Superior temporal gyrus (tissue), 1 donor: ENCODE data around the gene STX7.

Source experiments
- DNase-seq: peaks from one replicate; pipeline ENCODE4 v3.0.0-alpha.2; 2016; ENCODE audit errors: extremely low spot score

Gene STX7

GRCh38 chr6:132414322-132414721 is 98.6 kb downstream of the STX7 start:
- no peak for DNase-seq

DNA sequence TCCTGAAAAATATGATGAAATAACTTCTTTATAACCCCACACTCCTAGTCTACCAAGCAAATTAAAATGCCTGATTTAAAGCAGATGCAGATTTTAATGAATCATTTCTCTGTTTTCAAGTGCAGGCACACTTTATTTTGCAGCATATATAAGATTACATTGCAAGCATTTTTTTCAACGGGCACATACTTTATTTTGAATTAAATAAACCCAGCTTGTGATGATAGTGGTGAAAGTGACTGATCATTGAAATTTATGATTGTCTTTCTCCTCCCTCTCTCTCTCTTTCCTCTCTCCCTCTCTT is 99.5 kb downstream of the STX7 start:
- DNase-seq = no peak

DNA sequence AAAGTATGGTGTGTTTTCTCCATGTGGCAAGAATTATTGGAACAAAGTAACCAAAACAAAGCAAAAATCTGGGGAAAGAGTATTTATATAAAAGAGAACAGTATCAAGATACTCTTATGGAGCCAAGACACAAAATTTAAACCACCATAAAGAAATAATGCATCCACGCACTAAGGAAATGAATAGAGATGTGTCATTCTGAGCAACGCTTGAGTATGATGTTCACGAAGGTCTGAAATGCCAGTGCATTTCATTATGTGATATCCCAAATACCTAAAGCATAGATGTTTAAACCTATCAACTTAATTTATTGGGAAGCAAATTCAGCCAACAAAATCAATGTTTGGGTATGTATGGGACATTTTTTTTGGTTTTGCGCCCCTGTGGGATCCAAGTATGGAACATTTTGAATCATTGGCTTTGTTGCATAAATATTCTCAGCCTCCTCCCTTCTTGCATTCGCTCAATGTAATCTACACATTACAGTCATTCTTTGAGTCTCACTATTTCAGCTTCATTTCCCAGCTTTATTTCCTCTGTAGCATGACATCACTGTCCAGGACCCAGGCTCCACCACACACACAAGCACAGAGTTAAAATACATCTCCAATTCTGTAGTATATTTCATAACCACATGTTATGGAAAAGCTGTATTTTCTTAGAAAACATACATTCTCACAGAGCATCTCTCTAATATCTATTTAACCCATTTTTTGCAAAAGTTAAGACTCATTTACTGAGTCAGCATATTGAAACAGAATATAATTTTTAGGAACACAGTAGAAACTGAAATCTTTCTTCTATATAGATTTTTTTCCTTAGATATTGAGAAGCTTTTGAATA is 100.0 kb downstream of the STX7 start:
- no peak for DNase-seq

DNA sequence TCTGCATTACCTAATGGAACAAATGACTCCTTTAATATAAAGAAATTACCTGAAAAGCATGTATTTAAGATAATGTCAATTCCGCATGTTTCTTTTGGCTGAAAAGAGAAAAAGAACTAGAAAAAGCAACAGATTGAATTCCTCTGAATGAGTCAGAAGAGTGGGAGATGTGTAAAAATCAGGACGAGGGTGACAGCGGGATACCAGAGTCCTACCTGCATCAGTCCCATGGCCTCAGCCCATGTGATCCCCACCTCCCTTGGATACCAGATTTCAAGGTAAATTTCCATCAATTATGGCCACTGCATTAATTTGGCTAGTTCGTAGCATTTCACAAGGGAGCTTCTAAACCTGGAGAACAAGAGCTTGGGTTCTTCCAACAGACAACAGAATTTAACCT is 101.6 kb downstream of the STX7 start:
- DNase-seq = peak; percentile 22

DNA sequence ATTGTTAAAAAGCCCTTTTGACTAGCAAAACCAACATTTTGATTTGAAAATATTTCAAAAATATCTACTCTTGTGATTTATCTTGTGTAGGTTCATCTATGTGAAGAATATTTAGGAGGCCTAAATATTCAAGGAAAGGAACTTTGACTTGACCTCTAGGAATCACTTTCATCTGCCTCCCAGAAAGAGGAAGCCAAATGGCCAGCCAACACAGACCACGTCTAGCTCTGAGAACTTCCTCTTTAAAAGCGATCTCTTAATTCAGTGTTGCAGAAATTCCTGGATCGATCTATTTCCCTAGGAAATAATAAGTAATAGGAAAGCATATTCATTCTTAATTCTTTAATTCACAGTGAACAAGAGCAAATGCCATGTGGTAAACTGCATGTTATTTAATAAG is 102.1 kb downstream of the STX7 start:
- DNase-seq = no peak

GRCh38 chr6:132405143-132405915 is 107.6 kb downstream of the STX7 start:
- no peak for DNase-seq

- peak; percentile 35 for DNase-seq
Observed at GRCh38 chr6:132404736-132405135, 108.2 kb downstream of the STX7 start.

- no peak for DNase-seq
Observed at GRCh38 chr6:132404330-132404729, 108.6 kb downstream of the STX7 start.

GRCh38 chr6:132401618-132402285 is 111.2 kb downstream of the STX7 start:
- no peak for DNase-seq

DNA sequence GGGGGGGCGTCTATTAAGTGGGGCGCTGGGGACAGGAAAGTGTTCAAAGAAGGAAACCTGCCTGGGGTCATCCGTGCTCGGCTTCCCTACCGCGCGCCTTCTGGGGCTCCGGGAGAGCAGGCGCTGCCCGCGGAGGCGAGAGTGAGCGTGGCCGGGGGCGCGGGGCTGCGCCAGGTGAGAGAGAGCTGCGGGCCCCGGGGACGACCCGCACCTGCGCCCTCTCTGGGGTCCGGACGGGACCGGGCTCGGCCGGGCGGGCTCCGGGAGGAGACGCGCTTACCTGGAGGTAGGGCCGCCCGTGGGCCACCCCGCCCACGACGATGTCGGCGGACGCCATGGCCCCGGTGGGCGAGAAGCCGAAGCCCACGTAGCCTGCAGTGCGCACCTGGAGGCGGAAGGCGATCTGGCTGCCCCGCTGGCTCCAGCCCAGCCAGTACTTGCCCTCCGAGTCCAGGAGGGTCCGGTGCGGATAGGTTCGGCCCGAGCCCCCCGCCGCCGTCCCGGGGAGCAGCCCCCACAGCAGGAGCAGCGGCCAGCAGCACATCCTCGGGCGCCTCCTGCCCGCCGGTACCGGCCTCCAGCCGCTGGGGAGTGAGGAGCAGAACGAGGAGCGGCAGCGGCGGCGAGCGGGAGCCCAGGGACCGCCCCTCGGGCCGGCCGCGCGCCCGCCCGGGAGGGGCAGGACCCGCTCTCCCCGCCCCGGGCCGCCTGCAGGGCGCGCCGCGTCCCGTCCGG is 111.9 kb downstream of the STX7 start, which contains the start of gene MOXD1:
MOXD1 (minus strand) TSS at position 593 of the 735 bp plus-strand sequence; CDS start at position 544, 49 bp downstream.
- no peak for DNase-seq

- no peak for DNase-seq
Observed at GRCh38 chr6:132400555-132400882, 112.4 kb downstream of the STX7 start.

GRCh38 chr6:132399376-132400074 is 113.4 kb downstream of the STX7 start:
- no peak for DNase-seq
